GM12873 (cell line): ENCODE measurements around the gene KLRF1.

Experiments used
- CTCF ChIP-seq: IDR thresholded peaks from 2 replicates; pipeline ENCODE4 v1.5.1; 2012; ENCODE audit warnings: low read depth, mild to moderate bottlenecking, moderate library complexity, low read length, control low read depth; ENCODE audit not compliant: insufficient read depth; ENCODE audit errors: missing control alignments

The KLRF1 gene

GRCh38 chr12:9786726-9787717 is 40.3 kb upstream of the KLRF1 start:
- no peak for TF ChIP-seq CTCF

GRCh38 chr12:9792185-9792900 is 34.9 kb upstream of the KLRF1 start:
- TF ChIP-seq CTCF: no peak

- no peak for TF ChIP-seq CTCF
Observed at GRCh38 chr12:9792961-9793617, 34.2 kb upstream of the KLRF1 start.

- no peak for TF ChIP-seq CTCF
Observed at GRCh38 chr12:9793779-9794395, 33.4 kb upstream of the KLRF1 start.

GRCh38 chr12:9794484-9795093 is 32.7 kb upstream of the KLRF1 start:
- no peak for TF ChIP-seq CTCF

GRCh38 chr12:9795945-9796344 is 31.3 kb upstream of the KLRF1 start:
- no peak for TF ChIP-seq CTCF

GRCh38 chr12:9796346-9796745 is 30.9 kb upstream of the KLRF1 start:
- TF ChIP-seq CTCF: no peak
